Endothelial cell of umbilical vein (primary cell): ENCODE data around the gene ADIPOR2. TPM values are rescaled to one million over a fixed set of nuclear protein-coding genes. Genes with fewer than 3 reads are reported as not detected.

ENCODE experiments used
- BruUV-seq: library from RNA; stranded (reverse); fragments of 400-500 nt; replicated peaks from 2 replicates; lab custom pipeline; 2021; lab: Mats Ljungman, UMichigan
- CTCF ChIA-PET: fragments of 300-600, 350-600 bp; sonication (Branson Sonifier 250); formaldehyde crosslinking; loops from one replicate; lab custom pipeline; 2021; ENCODE audit warnings: antibody characterized with exemption, inconsistent platforms; lab: Charles Lee
- POLR2A ChIA-PET: fragments of 300-600, 350-600 bp; sonication (Branson Sonifier 250); formaldehyde crosslinking; loops from one replicate; lab custom pipeline; 2021; ENCODE audit warnings: antibody characterized with exemption, inconsistent platforms; lab: Charles Lee
- DNase-seq: peaks from one replicate; pipeline ENCODE4 v3.0.0-alpha.2; 2011; ENCODE audit warnings: low read depth, low spot score
- FAIRE-seq: peaks from 2 replicates; lab custom pipeline; 2011; peaks lifted over from hg19 to GRCh38; lab: Jason Lieb, UNC
- H2AFZ ChIP-seq: 2 replicates; pipeline ENCODE4 v1.6.0; 2012; ENCODE audit warnings: low read depth, low read length, control low read depth, inconsistent platforms
- H3K27ac ChIP-seq: 2 replicates; pipeline ENCODE4 v1.5.1; 2011; ENCODE audit warnings: low read depth, mild to moderate bottlenecking, control low read depth, low read length, moderate library complexity; ENCODE audit not compliant: insufficient read depth
- H3K27me3 ChIP-seq, 2 experiments: 2 replicates each; pipeline versions ENCODE4 v1.6.0 to v1.6.1; 2011; ENCODE audit warnings: low read length in 2 of 2, mixed read lengths in 1 of 2; ENCODE audit not compliant: control insufficient read depth in 2 of 2, insufficient read depth in 2 of 2
- H3K36me3 ChIP-seq, 2 experiments: 2 replicates in 1 of 2; 3 replicates in 1 of 2; pipeline ENCODE4 v1.5.1; 2011; ENCODE audit warnings: low read length in 2 of 2, mild to moderate bottlenecking in 1 of 2, moderate library complexity in 1 of 2; ENCODE audit not compliant: control insufficient read depth in 2 of 2, insufficient read depth in 2 of 2; ENCODE audit errors: extremely low read depth in 1 of 2
- H3K4me1 ChIP-seq: 3 replicates; pipeline ENCODE4 v1.5.1; 2011; ENCODE audit warnings: mild to moderate bottlenecking, low read length; ENCODE audit not compliant: control insufficient read depth, insufficient read depth; ENCODE audit errors: extremely low read depth
- H3K4me2 ChIP-seq: 2 replicates; pipeline ENCODE4 v1.6.1; 2011; ENCODE audit warnings: low read length, control low read depth, mixed read lengths; ENCODE audit not compliant: insufficient read depth
- H3K4me3 ChIP-seq, 3 experiments: fragments of 200-600 bp in 1 of 3; sonication (generic), shearing (Covaris generic) in 1 of 3; replicated peaks in 1 of 3; 2 replicates each; pipeline ENCODE4 v1.5.1; 2011 to 2016; ENCODE audit warnings: control low read depth in 3 of 3, low read length in 3 of 3, mild to moderate bottlenecking in 2 of 3, inconsistent platforms in 1 of 3, low read depth in 1 of 3, moderate library complexity in 1 of 3; ENCODE audit not compliant: insufficient read depth in 1 of 3
- H3K79me2 ChIP-seq: 2 replicates; pipeline ENCODE4 v1.6.0; 2012; ENCODE audit warnings: low read length, inconsistent platforms; ENCODE audit not compliant: control insufficient read depth, insufficient read depth
- H3K9ac ChIP-seq: replicated peaks from 2 replicates; pipeline ENCODE3; 2011; ENCODE audit warnings: low read length, control low read depth; ENCODE audit not compliant: insufficient read depth; ENCODE audit errors: extremely low read depth
- H3K9me1 ChIP-seq: replicated peaks from 3 replicates; pipeline ENCODE4 v1.6.0; 2011; ENCODE audit warnings: mild to moderate bottlenecking, low read length; ENCODE audit not compliant: control insufficient read depth, insufficient read depth; ENCODE audit errors: extremely low read depth
- H3K9me3 ChIP-seq: replicated peaks from 2 replicates; pipeline ENCODE4 v1.5.1; 2012; ENCODE audit warnings: low read length, inconsistent platforms; ENCODE audit not compliant: control insufficient read depth, insufficient read depth
- H4K20me1 ChIP-seq: replicated peaks from 2 replicates; pipeline ENCODE3; 2011; ENCODE audit warnings: mild to moderate bottlenecking, low read length; ENCODE audit not compliant: control insufficient read depth, insufficient read depth; ENCODE audit errors: extremely low read depth
- EZH2 ChIP-seq: IDR thresholded peaks from 2 replicates; pipeline ENCODE4 v1.6.1; 2012; ENCODE audit warnings: borderline replicate concordance, low read depth, mild to moderate bottlenecking, moderate library complexity, low read length, inconsistent platforms; ENCODE audit not compliant: severe bottlenecking
- FOS ChIP-seq: IDR thresholded peaks from 2 replicates; pipeline ENCODE4 v1.6.1; 2011; ENCODE audit warnings: mild to moderate bottlenecking, low read length, moderate library complexity, borderline replicate concordance; ENCODE audit not compliant: insufficient read depth
- GATA2 ChIP-seq: IDR thresholded peaks from 2 replicates; pipeline ENCODE4 v1.7.0; 2011; ENCODE audit warnings: low read depth, mild to moderate bottlenecking, moderate library complexity, mixed read lengths, low read length; ENCODE audit not compliant: insufficient read length, insufficient read depth
- JUN ChIP-seq: IDR thresholded peaks from 2 replicates; pipeline ENCODE4 v1.6.1; 2011; ENCODE audit warnings: borderline replicate concordance, low read depth; ENCODE audit not compliant: insufficient read length, insufficient read depth
- MYC ChIP-seq: IDR thresholded peaks from one replicate; pipeline ENCODE4 v1.6.1; 2011; ENCODE audit warnings: mild to moderate bottlenecking, low read depth, low read length
- POLR2A ChIP-seq: IDR thresholded peaks from 2 replicates; pipeline ENCODE4 v1.6.1; 2012; ENCODE audit warnings: low read depth, mild to moderate bottlenecking, control low read depth, low read length
- POLR2AphosphoS5 ChIP-seq: IDR thresholded peaks from 2 replicates; pipeline ENCODE4 v1.6.1; 2012; ENCODE audit warnings: low read depth, mild to moderate bottlenecking, control low read depth, low read length, moderate library complexity; ENCODE audit not compliant: insufficient read depth
- dilution Hi-C: fragments of 300-500 bp; cut with MboI; formaldehyde crosslinking; loops from one replicate; pipeline ENCODE4 v1.15.0; 2019; ENCODE audit warnings: low sequenced_read_pairs; ENCODE audit not compliant: extremely low pct_ligation_motif_present
- intact Hi-C: fragments of 100-400 bp; cut with micrococcal nuclease; formaldehyde crosslinking; loops from one replicate; pipeline ENCODE4 v1.10.0; 2022
- polyA plus RNA-seq, 4 experiments: library from polyadenylated mRNA; depleted of rRNA in 3 of 4; stranded (reverse) in 3 of 4; unstranded in 1 of 4; fragments of >200 nt; gene quantifications; 2 replicates each; pipeline versions ENCODE4 v1.2.1 to v1.2.3, GENCODE V29; 2011 to 2012; ENCODE audit warnings: missing spikeins in 1 of 4
- total RNA-seq: library from RNA; stranded (reverse); gene quantifications from 2 replicates; pipeline ENCODE4 v1.2.3, GENCODE V29; 2021
- TF ChIP-seq, protein P1 (sequence below): IDR thresholded peaks from 2 replicates; pipeline ENCODE4 v1.6.1; 2011; ENCODE audit not compliant: insufficient read depth, insufficient read length
- TF ChIP-seq, protein P2 (sequence below), 2 donors: IDR thresholded peaks; 1 replicate in 1 of 2; 2 replicates in 1 of 2; pipeline ENCODE4 v1.5.1; 2011; ENCODE audit warnings: low read length in 2 of 2, mild to moderate bottlenecking in 2 of 2, moderate library complexity in 2 of 2, control low read depth in 1 of 2, inconsistent platforms in 1 of 2, low read depth in 1 of 2; ENCODE audit not compliant: insufficient read depth in 1 of 2; ENCODE audit errors: extremely low read depth in 1 of 2

The ADIPOR2 gene
- total and polyA plus RNA-seq, 2 donors (not counting 3 experiments of a cell fraction or from before 2014, with no cell fraction given), result 22.5 to 57.3 TPM

DNA sequence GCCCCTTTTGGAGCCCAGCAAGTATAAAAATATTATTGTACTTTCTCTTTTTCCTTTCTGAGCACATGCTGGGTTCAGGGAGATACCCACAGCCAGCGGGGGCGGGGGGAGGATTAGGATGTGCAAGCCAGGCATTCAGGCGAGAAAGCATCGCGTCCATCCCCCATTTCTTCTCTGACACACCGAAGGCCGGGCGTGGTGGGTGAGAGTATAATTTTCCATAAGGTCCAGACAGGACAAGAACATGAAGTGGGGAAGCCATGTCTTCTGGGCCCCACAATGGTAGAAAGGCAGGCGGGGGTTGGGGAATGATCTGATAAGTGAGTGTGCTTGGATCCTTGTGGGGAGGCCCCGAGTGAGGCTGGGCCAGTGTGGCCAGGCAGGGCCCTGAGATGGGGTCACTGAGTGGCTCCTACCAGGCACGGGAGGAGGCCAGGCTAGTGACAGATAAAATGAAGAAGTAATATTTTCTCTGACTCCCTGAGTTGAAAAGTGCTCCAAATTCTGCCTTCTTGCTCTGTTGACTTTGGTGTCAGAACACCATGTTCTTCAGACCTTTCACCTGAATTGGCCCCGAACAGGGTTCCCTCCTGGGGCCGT lies 118.8 kb downstream of the ADIPOR2 start:
- Histone ChIP-seq H3K9me3 (no peaks in the 10 kb centered on the region), H2AFZ (no peak overlapping the region), H3K27me3 (no peaks in the 10 kb centered on the region), H3K27ac (no peak overlapping the region), H3K4me3 (no peak overlapping the region), H3K9me1 (no peaks in the 10 kb centered on the region), H3K4me1 (peaks cover 34% of the 10 kb centered on the region), H4K20me1 (no peaks in the 10 kb centered on the region), H3K36me3 (no peaks in the 10 kb centered on the region), H3K79me2 (no peaks in the 10 kb centered on the region), H3K9ac (no peak overlapping the region), H3K4me2 (no peak overlapping the region)
- no peak for FAIRE-seq
- dilution Hi-C loops, result no loop called here
- intact Hi-C loops, result no loop called here
- ChIA-PET POLR2A (no interaction called here), CTCF (interaction anchor here (1.0 to 1.3 kb wide), 2 partner anchors 14 to 130 kb away, joined by 3 to 6 read pairs; no protein-coding TSS in a partner anchor)
- no TSS peak for BruUV-seq
- no peak for DNase-seq
- TF ChIP-seq FOS (no peak), EZH2 (no peak), MYC (no peak), GATA2 (no peak), POLR2A (no peak), POLR2AphosphoS5 (no peak), JUN (no peak)
- TF ChIP-seq, protein P1, sequence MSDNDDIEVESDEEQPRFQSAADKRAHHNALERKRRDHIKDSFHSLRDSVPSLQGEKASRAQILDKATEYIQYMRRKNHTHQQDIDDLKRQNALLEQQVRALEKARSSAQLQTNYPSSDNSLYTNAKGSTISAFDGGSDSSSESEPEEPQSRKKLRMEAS, result no peak
- TF ChIP-seq, protein P2, sequence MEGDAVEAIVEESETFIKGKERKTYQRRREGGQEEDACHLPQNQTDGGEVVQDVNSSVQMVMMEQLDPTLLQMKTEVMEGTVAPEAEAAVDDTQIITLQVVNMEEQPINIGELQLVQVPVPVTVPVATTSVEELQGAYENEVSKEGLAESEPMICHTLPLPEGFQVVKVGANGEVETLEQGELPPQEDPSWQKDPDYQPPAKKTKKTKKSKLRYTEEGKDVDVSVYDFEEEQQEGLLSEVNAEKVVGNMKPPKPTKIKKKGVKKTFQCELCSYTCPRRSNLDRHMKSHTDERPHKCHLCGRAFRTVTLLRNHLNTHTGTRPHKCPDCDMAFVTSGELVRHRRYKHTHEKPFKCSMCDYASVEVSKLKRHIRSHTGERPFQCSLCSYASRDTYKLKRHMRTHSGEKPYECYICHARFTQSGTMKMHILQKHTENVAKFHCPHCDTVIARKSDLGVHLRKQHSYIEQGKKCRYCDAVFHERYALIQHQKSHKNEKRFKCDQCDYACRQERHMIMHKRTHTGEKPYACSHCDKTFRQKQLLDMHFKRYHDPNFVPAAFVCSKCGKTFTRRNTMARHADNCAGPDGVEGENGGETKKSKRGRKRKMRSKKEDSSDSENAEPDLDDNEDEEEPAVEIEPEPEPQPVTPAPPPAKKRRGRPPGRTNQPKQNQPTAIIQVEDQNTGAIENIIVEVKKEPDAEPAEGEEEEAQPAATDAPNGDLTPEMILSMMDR (IDR thresholded peaks at IDR 0.05; ENCODE audit: extremely low read depth in 1 of 2, insufficient read depth in 1 of 2, low read depth in 1 of 2, low read length in 2 of 2), result no peak
